Psoas muscle (tissue), 8 donors: Measurements from ENCODE around the gene SMG7. TPM values are rescaled to one million over a fixed set of nuclear protein-coding genes. Genes with fewer than 3 reads are reported as not detected.

Source experiments
- ATAC-seq, 4 donors: fragments of 200-7000 bp; cut with Tn5 transposase; one replicate each; pipeline ENCODE4 v1.9.1; 2020; ENCODE audit warnings: moderate library complexity in 3 of 4, mild to moderate bottlenecking in 2 of 4
- DNase-seq, 2 donors: peaks; one replicate each; pipeline ENCODE4 v3.0.0-alpha.2; 2020
- H3K27ac ChIP-seq: fragments of 200-600 bp; one replicate; pipeline ENCODE4 v1.8.0; 2022
- H3K27me3 ChIP-seq, 3 donors: fragments of 200-600 bp in 1 of 3; one replicate each; pipeline versions ENCODE4 v1.6.1 to v1.8.0; 2013 to 2022; ENCODE audit warnings: low read length in 2 of 3, mild to moderate bottlenecking in 2 of 3, moderate library complexity in 1 of 3; ENCODE audit not compliant: insufficient read depth in 3 of 3
- H3K36me3 ChIP-seq, 2 donors: fragments of 200-600 bp in 1 of 2; one replicate each; pipeline versions ENCODE4 v1.6.1 to v1.8.0; 2013 to 2022; ENCODE audit warnings: low read depth in 1 of 2, mild to moderate bottlenecking in 1 of 2, moderate library complexity in 1 of 2; ENCODE audit not compliant: insufficient read depth in 1 of 2
- H3K4me1 ChIP-seq: fragments of 200-600 bp; one replicate; pipeline ENCODE4 v1.8.0; 2022
- H3K4me3 ChIP-seq: fragments of 200-600 bp; one replicate; pipeline ENCODE4 v1.8.0; 2022; ENCODE audit warnings: mild to moderate bottlenecking
- H3K9me3 ChIP-seq: fragments of 200-600 bp; one replicate; pipeline ENCODE4 v1.8.0; 2022
- WGBS, 3 donors: extraction: QIAGEN DNeasy Blood & Tissue Kit; methylation state at CpG; one replicate each; pipeline versions ENCODE4 v1.1.6 to v1.1.7; 2013; 5-methylcytosine and 5-hydroxymethylcytosine counted together
- intact Hi-C, 2 donors: fragments of 100-400 bp; cut with DNase I; formaldehyde crosslinking; loops; one replicate each; pipeline versions ENCODE4 v1.11.0 to v1.14.2; 2022
- polyA plus RNA-seq, 3 donors: library from polyadenylated mRNA; stranded (reverse); fragments of 200-250 nt; gene quantifications; one replicate each; pipeline ENCODE4 v1.2.3, GENCODE V29; 2013
- total RNA-seq, 4 donors: library from RNA; stranded (reverse); fragmentation: NEBNext Ultra II Directional in 2 of 4; extraction: Animal tissue kit (Norgen Biotek cat#: 25700) in 2 of 4; gene quantifications; one replicate each; pipeline versions ENCODE4 v1.2.1 to v1.2.4, GENCODE V29; 2021 to 2023
- TF ChIP-seq, protein P1 (sequence below): fragments of 200-600 bp; IDR thresholded peaks from one replicate; pipeline ENCODE4 v1.8.0; 2022; ENCODE audit warnings: antibody characterized with exemption
- donor health status: healthy with polysubstance abuse.
- donor health status: DM: no; HTN: no; CAD: no; lungs with moderate emphysema.
- donor health status: Bipolar disorder and iron deficiency.
- donor health status: healthy.
- donor health status: DM: yes; HTN: yes; CAD: no.
- donor health status: DM: no; HTN: no; CAD: no.
- donor health status: DM: no; HTN: no; CAD: no.
- donor health status: DM: yes; HTN: yes; CAD: no.

Gene SMG7
- total and polyA plus RNA-seq, 7 donors = 14.1 to 40.3 (median 26.4) TPM

DNA sequence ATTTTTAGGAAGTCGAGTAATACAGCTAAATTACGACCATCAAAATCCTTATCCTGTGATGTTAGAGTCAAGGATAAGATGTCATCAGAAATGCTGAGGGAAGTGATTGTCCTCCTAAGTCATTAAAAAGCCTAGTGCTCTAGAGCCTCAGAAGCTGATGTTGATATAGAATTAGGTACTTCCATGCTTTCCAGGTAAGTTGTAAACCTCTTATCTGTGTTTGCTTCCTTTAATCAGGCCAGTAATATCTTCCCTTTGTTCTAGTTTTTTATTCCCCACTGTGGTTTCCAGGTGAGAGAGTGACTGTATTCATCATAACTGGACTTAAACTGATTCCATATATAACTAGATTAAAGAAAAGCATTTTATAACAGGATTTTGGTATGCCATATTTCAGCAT lies 44.4 kb downstream of the SMG7 start:
- TF ChIP-seq, protein P1, sequence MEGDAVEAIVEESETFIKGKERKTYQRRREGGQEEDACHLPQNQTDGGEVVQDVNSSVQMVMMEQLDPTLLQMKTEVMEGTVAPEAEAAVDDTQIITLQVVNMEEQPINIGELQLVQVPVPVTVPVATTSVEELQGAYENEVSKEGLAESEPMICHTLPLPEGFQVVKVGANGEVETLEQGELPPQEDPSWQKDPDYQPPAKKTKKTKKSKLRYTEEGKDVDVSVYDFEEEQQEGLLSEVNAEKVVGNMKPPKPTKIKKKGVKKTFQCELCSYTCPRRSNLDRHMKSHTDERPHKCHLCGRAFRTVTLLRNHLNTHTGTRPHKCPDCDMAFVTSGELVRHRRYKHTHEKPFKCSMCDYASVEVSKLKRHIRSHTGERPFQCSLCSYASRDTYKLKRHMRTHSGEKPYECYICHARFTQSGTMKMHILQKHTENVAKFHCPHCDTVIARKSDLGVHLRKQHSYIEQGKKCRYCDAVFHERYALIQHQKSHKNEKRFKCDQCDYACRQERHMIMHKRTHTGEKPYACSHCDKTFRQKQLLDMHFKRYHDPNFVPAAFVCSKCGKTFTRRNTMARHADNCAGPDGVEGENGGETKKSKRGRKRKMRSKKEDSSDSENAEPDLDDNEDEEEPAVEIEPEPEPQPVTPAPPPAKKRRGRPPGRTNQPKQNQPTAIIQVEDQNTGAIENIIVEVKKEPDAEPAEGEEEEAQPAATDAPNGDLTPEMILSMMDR = no peak
- 83 to 97% (median 89%) methylated on average over 2 of the region's 2 CpGs for WGBS, 3 donors
- ATAC-seq = no peak
- Histone ChIP-seq H3K4me3 (no peak overlapping the region), H3K9me3 (no peaks in the 10 kb centered on the region), H3K36me3 (peaks cover 8 to 54% of the 10 kb centered on the region in 2 donors), H3K27ac (no peak overlapping the region), H3K27me3 (no peaks in the 10 kb centered on the region), H3K4me1 (no peaks in the 10 kb centered on the region)
- intact Hi-C loops = no loop called here
- no peak for DNase-seq

DNA sequence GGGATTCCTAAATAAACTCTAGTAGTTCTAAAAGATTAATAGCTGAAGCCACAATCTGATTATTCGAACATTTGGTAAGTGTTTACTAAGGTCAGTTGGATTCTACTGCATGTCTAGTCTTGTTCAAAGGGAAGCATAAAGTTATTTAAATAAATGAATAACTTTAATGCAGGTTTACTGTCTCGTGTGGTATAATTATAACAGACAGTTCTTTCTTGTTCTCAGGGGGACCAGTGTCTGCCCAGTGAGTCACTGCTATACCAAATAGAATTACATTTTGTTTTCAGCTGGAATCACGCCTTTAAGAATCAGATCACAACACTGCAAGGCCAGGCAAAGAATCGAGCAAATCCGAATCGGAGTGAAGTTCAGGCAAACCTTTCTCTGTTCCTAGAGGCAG lies 45.1 kb downstream of the SMG7 start:
- 91 to 92% (median 92%) methylated on average over 6 of the region's 6 CpGs for WGBS, 3 donors
- no peaks in the 10 kb centered on the region for H3K27me3 ChIP-seq
- DNase-seq = no peak
- no peak overlapping the region for H3K4me3 ChIP-seq
- TF ChIP-seq, protein P1 = no peak
- ATAC-seq = no peak
- peaks cover 8 to 60% of the 10 kb centered on the region in 2 donors for H3K36me3 ChIP-seq
- H3K4me1 ChIP-seq = no peaks in the 10 kb centered on the region
- H3K9me3 ChIP-seq = no peaks in the 10 kb centered on the region
- H3K27ac ChIP-seq = no peak overlapping the region
- intact Hi-C loops = no loop called here

DNA sequence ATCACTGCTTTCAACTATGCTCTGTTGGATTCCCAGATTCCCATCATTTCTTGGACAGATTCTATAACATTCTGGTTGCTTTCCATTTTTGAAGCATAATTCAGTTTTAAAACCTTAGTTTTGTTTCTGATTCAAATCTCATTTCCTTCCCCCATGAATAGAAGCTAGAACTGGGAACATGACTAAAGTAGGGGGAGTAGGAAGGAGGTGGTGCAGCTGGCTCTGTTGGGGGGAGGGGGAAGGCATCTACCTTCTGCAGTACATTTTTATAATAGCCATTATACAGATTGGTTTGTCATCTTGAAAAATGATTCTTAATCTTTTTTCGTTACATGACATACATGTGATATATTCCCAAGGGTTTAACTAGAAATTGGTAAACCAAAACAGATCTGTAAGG lies 48.1 kb downstream of the SMG7 start:
- Histone ChIP-seq H3K4me1 (no peaks in the 10 kb centered on the region), H3K9me3 (no peaks in the 10 kb centered on the region), H3K27me3 (no peaks in the 10 kb centered on the region), H3K27ac (no peak overlapping the region), H3K36me3 (peaks cover 8 to 76% of the 10 kb centered on the region in 2 donors), H3K4me3 (no peak overlapping the region)
- WGBS, 3 donors = 68 to 76% (median 73%) methylated on average over 1 of the region's 1 CpG
- ATAC-seq (no peak), DNase-seq (no peak)
- intact Hi-C loops = no loop called here
- TF ChIP-seq, protein P1 = no peak

- H3K27ac ChIP-seq = no peak overlapping the region
- H3K9me3 ChIP-seq = no peaks in the 10 kb centered on the region
- 92 to 97% (median 94%) methylated on average over 1 of the region's 1 CpG for WGBS, 3 donors
- ATAC-seq = no peak
- intact Hi-C loops = no loop called here
- H3K36me3 ChIP-seq = peaks cover 5 to 76% of the 10 kb centered on the region in 2 donors
- no peaks in the 10 kb centered on the region for H3K27me3 ChIP-seq
- H3K4me3 ChIP-seq = no peak overlapping the region
- TF ChIP-seq, protein P1 = no peak
- H3K4me1 ChIP-seq = no peaks in the 10 kb centered on the region
- no peak for DNase-seq
Observed at GRCh38 chr1:183522104-183522503, 49.8 kb downstream of the SMG7 start.

DNA sequence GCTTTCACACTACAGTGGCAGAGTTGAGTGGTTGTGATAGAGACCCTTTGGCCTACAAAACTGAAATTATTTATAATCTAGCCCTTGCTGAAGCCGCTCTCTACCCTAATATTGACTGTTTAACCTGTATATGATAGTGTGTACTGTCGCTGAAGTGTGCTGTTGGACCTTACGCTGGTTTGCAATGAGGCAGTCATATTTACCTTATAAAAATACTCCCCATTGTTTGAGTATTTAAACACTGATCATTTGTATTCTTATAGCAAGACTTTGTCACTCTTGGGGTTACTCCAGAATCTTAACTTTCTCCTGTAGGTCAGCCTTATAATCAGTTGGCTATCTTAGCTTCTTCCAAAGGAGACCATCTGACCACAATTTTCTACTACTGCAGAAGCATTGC lies 56.3 kb downstream of the SMG7 start:
- intact Hi-C loops = no loop called here
- no peak for DNase-seq
- 97 to 98% (median 97%) methylated on average over 3 of the region's 3 CpGs for WGBS, 3 donors
- Histone ChIP-seq H3K4me3 (no peak overlapping the region), H3K27me3 (no peaks in the 10 kb centered on the region), H3K9me3 (no peaks in the 10 kb centered on the region), H3K4me1 (peaks cover 4% of the 10 kb centered on the region), H3K36me3 (peaks cover 7 to 91% of the 10 kb centered on the region in 2 donors), H3K27ac (no peak overlapping the region)
- TF ChIP-seq, protein P1 = no peak
- no peak for ATAC-seq
